HG02678 (cell line): Measurements from ENCODE around the gene OR5L1.

ENCODE experiments used
- ATAC-seq: cut with Tn5 transposase; IDR thresholded peaks from one replicate; pipeline ENCODE4 v1.9.1; 2021; ENCODE audit warnings: mild to moderate bottlenecking, moderate library complexity; ENCODE audit not compliant: unreplicated experiment

Gene OR5L1

DNA sequence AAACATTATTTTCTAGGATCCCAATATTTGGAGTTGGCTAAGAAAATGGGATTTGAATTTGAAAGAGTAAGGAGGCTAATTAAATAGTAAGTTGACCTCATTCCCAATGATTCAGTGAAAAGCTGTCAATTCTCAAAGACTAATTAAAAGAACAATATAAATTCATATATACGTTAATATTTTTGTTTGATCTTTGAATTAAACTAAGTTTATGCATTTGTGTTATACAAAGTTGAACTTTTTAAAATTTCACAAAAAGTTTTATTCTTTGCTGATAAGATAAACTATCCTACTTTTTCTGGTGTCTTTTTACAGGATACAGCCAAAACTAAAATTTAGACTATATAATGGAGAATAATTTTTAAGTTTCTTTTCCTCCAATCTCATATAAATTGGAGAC lies at the start of gene OR5L1:
TSS of gene OR5L1 (plus strand) at position 301 of the 400 bp plus-strand sequence. CDS start 100 bp downstream, outside the sequence.
- ATAC-seq, result no peak

DNA sequence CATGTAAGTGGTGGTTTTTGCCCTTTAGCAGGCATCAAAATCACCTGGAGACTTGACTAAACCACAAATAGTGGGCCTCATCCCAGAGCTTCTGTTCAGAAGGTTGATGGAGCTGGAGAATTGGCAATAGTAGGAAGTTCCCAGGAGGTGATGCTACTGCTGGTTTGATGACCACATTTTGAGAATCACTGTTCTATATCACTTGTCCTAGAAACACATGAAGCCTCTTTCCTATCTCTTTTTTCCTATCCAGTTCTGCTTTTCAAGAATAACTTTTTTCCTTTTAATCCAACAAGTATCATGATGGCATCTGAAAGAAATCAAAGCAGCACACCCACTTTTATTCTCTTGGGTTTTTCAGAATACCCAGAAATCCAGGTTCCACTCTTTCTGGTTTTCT lies 38.0 kb upstream of the OR5L1 start, which contains the start of gene OR5D13:
TSS of gene OR5D13 (plus strand) at position 301 of the 400 bp plus-strand sequence. CDS start at position 301, 0 bp downstream.
- ATAC-seq, result no peak

DNA sequence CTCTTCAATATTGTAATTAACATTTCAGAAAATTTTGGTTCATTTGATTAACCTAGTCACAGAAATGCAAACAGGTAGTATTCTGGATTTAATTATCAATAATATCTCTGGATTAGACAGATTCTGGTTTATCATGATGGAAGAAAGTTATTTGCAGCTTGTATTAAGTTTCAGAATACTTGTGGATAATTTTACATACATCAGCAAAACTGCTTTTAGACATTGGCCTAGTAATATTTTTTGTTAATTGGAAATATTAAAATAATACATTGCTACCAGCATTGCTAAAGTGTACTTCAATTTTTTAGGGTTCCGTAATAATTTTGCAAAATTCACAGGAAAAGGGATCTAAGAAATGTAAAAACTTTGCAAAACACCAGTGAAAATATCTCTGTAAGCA lies 19.6 kb upstream of the OR5L1 start:
- no peak for ATAC-seq

DNA sequence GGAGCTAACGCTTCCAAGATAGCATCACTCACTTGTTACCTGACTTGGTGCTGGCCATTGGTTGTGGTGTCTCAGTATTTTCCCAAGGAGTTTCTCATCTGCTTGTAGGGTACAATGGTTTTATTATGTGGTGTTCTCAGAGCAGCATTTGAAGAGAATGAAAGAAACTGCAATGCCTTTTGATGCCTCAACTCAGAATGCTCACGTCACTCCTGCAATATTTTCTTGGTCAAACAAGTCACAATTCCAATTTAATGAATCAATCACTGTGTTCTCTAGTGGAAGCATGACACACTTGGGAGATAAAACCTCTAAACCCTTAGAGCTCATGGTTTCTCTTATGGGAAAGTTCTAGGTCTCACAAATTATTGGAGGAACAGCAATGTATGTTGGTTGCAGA lies 17.8 kb upstream of the OR5L1 start:
- no peak for ATAC-seq

DNA sequence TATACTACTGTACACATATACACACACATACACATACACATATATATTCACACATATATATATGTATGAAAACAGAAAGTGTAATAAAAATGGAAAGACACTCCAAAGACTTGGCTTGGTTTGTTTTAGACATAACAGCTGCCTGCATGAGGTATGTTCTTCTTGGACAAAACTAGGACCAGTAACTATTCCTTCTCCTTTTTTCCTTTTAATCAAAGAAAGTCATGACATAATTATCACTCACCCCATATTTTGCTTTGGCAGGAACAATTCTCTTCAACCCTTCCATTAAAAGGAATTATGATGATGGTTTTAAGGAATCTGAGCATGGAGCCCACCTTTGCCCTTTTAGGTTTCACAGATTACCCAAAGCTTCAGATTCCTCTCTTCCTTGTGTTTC lies 15.9 kb upstream of the OR5L1 start, which contains the start of gene OR5D14:
TSS of gene OR5D14 (plus strand) at position 301 of the 400 bp plus-strand sequence. CDS start at position 301, 0 bp downstream.
- no peak for ATAC-seq

DNA sequence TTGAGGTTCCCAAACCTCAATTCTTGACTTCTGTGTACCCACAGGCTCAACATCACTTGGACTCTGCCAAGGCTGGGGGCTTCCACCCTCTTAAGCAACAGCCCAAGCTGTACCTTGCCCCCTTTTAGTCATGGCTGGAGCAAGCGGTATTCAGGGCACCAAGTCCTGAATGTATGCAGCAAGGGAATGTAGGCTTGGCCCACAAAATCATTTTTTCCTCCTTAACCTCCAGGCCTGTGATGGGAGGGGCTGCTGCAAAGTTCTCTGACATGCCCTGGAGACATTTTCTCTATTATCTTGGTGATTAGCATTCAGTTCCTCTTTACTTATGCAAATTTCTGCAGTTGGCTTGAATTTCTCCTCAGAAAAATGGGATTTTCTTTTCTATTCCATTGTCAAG lies 4.9 kb upstream of the OR5L1 start:
- ATAC-seq, result no peak

DNA sequence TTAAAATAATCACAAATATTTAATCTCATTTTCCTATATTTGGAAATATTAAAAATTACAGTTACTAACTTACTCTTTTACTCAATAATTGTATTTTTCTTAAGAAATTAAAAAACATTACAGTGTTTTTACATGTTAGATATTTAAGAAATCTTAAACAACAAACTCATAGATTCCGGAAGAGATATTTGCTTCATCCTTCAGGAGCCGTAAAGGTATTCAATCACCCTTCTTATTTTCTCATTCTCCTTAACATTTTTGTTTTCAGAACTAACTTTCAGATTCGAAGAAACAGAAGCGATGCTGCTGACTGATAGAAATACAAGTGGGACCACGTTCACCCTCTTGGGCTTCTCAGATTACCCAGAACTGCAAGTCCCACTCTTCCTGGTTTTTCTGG lies 8.2 kb downstream of the OR5L1 start, which contains the start of gene OR5D18:
TSS of gene OR5D18 (plus strand) at position 301 of the 400 bp plus-strand sequence. CDS start at position 301, 0 bp downstream.
- ATAC-seq, result no peak

DNA sequence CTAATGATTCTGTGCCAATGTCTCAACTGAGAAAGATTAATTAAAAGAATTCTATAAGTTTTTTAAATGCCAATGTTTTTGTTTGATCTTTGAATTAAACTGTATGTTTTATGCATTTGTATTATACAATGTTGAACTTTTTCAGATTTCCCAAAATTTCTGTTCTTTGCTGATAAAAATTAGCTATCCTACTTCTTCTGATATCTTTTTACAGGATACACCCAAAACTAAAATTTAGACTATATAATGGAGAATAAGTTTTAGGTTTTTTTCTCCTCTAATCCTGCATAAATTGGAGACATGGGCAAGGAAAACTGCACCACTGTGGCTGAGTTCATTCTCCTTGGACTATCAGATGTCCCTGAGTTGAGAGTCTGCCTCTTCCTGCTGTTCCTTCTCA lies 15.8 kb downstream of the OR5L1 start, which contains the start of gene OR5L2:
TSS of gene OR5L2 (plus strand) at position 301 of the 400 bp plus-strand sequence. CDS start at position 301, 0 bp downstream.
- ATAC-seq, result no peak

DNA sequence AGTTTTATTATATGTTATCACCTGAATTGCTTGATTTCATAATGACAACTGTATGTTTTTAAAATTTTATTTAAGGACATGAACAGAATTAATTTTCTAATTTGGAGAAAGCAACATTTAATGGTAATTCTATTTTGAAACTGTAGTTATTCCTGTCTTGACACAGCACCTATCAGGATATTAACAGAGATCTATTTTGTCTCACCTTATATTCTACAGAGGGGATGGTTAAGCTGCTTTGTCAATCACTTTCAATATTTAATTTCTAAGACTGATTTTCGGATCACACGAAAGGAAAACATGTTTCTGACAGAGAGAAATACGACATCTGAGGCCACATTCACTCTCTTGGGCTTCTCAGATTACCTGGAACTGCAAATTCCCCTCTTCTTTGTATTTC lies 27.3 kb downstream of the OR5L1 start, which contains the start of gene OR5D16:
TSS of gene OR5D16 (plus strand) at position 301 of the 400 bp plus-strand sequence. CDS start at position 301, 0 bp downstream.
- ATAC-seq, result no peak

DNA sequence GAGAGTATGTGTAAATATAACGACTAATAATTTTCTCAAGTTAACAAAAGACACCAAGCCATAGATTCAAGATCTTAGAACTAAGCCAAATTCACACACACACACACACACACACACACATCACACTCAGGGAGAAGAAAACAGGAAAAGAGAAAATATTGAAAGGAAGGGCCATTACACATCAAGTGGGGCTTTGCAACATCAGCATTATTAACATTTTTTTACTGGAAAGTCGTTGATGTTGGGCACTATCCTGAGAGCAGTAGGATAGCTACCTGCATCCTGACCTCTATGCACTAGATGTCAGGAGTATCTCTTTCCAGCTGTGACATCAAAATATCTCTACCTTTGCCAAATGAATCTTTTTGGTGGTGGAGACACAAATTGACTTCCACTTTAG lies 36.3 kb downstream of the OR5L1 start:
- no peak for ATAC-seq

DNA sequence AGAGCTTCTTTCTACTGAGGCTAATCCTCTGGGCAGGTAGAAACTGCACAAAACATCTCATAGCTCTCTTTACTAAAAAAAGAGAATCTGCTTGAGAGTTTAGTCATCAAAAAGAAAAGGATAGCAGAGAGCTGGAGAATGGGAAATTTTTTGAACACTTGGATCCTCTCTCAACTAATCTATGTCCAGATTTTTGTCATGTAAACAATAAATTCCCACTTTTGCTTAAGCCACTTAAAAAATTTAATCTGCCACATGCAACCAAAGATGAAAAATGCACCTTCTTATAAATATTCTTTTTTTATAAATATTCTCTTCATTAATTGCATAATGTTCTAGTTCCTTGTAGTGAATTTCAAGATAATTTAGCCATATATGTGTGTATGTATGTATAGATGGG lies 37.9 kb downstream of the OR5L1 start:
- no peak for ATAC-seq

DNA sequence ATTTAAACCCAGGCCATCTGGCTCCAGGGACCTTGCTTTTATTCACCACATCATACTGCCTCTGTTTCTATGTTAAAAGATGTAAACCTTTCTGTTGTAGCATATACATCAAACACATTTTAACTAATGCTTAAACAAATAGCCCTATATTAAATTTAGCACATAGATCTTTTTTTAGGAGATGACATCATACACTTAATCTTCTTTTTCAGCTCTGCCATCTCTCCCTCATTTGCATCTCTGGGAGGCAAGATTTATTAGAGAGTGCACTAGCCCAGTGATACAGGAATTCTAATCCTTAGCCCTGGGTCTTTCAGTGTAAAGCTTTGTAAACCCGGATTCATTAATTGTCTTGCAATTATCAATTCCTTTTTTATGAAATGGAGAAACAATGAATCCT lies 41.0 kb downstream of the OR5L1 start:
- no peak for ATAC-seq

DNA sequence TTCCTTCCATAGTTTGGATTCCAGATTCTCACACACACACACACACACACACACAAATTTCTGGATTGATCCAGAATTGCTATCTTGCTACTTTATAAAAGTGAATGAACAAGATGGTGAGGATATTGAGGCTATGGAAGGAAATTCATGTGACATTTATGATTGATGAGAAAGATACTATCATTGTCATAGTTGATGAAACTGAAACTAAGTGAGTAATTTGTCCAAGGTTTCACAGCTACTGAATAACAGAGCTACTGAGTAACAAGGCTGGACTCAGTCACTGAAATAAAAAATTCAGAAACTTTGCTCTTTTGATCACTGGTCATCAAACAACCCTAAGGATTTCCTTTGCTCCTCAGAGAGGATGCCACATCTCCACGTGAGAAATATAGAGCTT lies 43.5 kb downstream of the OR5L1 start:
- no peak for ATAC-seq
